GM12892 (cell line): ENCODE measurements around the gene PHACTR2.

Experiments
- POLR2AphosphoS5 ChIP-seq: IDR thresholded peaks from 2 replicates; pipeline ENCODE4 v1.6.1; 2011; ENCODE audit warnings: low read depth, low read length, control low read depth
- TAF1 ChIP-seq: IDR thresholded peaks from 2 replicates; pipeline ENCODE4 v1.6.1; 2011; ENCODE audit warnings: low read depth, mild to moderate bottlenecking, control low read depth, low read length, borderline replicate concordance

DNA sequence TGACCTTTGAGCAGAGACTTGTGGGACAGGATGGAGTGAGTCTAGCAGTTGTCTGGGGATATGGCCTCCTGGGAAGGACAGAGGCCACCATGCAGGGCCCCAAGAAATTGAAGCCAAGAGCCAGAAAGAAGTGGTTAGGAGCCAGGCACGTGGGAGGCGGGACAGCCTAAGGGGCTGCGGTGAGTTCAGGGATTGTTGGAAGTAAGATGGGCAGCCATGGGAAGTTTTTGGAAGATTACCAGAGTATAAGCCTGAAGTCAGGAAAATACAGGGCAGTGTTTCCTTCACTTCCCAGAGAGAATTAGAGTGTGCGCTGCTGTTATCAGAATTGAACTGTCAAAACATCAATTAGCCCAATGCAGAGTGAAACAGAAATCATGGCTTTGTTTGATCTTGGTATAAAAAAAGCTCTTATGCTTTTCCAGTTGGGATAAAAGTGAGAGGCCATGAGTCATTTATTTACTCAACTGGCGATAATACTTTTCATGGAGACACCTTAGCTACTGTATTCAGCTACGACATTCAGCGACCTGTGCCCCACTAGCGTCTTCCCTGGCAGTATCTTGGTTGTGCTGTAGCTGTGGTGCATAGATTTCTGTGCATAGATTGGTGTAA lies 66.9 kb downstream of the PHACTR2 start:
- TF ChIP-seq POLR2AphosphoS5, result no peak
- no peak for TF ChIP-seq TAF1
